PC-9 (cell line): Measurements from ENCODE around the gene SCUBE2.

Experiments
- EZH2 ChIP-seq: fragments of 200-600 bp; sonication (generic); IDR thresholded peaks from 2 replicates; pipeline ENCODE4 v1.8.0; 2017; ENCODE audit warnings: antibody characterized with exemption, low read depth
- TF ChIP-seq, protein P1 (sequence below): fragments of 200-600 bp; sonication (generic); conservative IDR thresholded peaks from 2 replicates; pipeline ENCODE4 v1.6.1; 2017; ENCODE audit warnings: mixed run types, antibody characterized with exemption, mild to moderate bottlenecking, moderate library complexity

DNA sequence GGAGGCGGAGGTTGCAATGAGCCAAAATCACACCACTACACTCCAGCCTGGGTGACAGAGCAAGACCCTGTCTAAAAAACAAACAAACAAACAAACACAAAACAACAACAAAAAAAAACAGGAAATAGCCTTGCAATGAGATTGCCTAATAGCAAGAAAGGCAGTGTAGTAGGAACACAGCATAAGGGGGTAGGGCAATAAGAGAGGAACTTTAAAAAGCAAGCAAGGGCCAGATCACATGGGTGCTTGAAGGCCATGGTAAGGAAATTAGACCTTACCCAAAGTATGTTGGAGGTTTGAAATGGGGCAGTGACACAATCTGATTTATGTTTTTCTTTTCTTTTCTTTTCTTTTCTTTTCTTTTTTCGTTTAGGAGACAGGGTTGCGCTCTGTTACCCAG lies 52.9 kb downstream of the SCUBE2 start:
- TF ChIP-seq, protein P1, sequence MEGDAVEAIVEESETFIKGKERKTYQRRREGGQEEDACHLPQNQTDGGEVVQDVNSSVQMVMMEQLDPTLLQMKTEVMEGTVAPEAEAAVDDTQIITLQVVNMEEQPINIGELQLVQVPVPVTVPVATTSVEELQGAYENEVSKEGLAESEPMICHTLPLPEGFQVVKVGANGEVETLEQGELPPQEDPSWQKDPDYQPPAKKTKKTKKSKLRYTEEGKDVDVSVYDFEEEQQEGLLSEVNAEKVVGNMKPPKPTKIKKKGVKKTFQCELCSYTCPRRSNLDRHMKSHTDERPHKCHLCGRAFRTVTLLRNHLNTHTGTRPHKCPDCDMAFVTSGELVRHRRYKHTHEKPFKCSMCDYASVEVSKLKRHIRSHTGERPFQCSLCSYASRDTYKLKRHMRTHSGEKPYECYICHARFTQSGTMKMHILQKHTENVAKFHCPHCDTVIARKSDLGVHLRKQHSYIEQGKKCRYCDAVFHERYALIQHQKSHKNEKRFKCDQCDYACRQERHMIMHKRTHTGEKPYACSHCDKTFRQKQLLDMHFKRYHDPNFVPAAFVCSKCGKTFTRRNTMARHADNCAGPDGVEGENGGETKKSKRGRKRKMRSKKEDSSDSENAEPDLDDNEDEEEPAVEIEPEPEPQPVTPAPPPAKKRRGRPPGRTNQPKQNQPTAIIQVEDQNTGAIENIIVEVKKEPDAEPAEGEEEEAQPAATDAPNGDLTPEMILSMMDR = no peak
- no peak for TF ChIP-seq EZH2
